ENCODE measurements around the gene ABCC1.
"Not testable (repeated sequence)": the region's sequence is repeated elsewhere in the genome, so short reads cannot be mapped to it uniquely, and the experiment has no call there.

The ABCC1 gene

GRCh38 chr16:16186820-16187219 is 237.4 kb downstream of the ABCC1 start:
- Histone ChIP-seq H3K4me3 (no peak overlapping the region), H4K20me1 (no peaks in the 10 kb centered on the region), H3K9me3 (no peaks in the 10 kb centered on the region), H3K27ac (no peak overlapping the region), H3K4me2 (no peak overlapping the region), H3K36me3 (no peaks in the 10 kb centered on the region), H3K27me3 (no peaks in the 10 kb centered on the region), H3K9ac (no peak overlapping the region), H3K4me1 (peaks cover 19% of the 10 kb centered on the region)
- no peak for TF ChIP-seq Cebpa-rat (IDR thresholded peaks at IDR 0.05)

GRCh38 chr16:16188827-16189226 is 239.4 kb downstream of the ABCC1 start:
- Histone ChIP-seq H3K4me3 (no peak overlapping the region), H3K36me3 (no peaks in the 10 kb centered on the region), H3K9ac (no peak overlapping the region), H4K20me1 (no peaks in the 10 kb centered on the region), H3K4me1 (peaks cover 19% of the 10 kb centered on the region; the same call in 1 of the 2 replicates), H3K27ac (no peak overlapping the region), H3K27me3 (no peaks in the 10 kb centered on the region), H3K4me2 (no peak overlapping the region), H3K9me3 (no peaks in the 10 kb centered on the region)
- TF ChIP-seq Cebpa-rat (IDR thresholded peaks at IDR 0.05), result no peak

- TF ChIP-seq Cebpa-rat (IDR thresholded peaks at IDR 0.05), result no peak
Measured at GRCh38 chr16:16189842-16190241, 240.4 kb downstream of the ABCC1 start.

GRCh38 chr16:16190546-16190945 is 241.1 kb downstream of the ABCC1 start:
- no peak for TF ChIP-seq Cebpa-rat (IDR thresholded peaks at IDR 0.05)
- Histone ChIP-seq H4K20me1 (no peaks in the 10 kb centered on the region), H3K36me3 (no peaks in the 10 kb centered on the region), H3K4me3 (no peak overlapping the region), H3K27ac (no peak overlapping the region), H3K27me3 (no peaks in the 10 kb centered on the region), H3K9me3 (no peaks in the 10 kb centered on the region), H3K4me2 (no peak overlapping the region), H3K9ac (no peak overlapping the region), H3K4me1 (peaks cover 19% of the 10 kb centered on the region; the same call in 1 of the 2 replicates)

More at GRCh38 chr16:16189842-16190241, 240.4 kb downstream of the ABCC1 start:
- H3K9ac ChIP-seq, result no peak overlapping the region
- H3K27ac ChIP-seq, result no peak overlapping the region
- H3K27me3 ChIP-seq, result no peaks in the 10 kb centered on the region
- no peaks in the 10 kb centered on the region for H3K36me3 ChIP-seq
- no peak overlapping the region for H3K4me3 ChIP-seq
- H3K9me3 ChIP-seq, result no peaks in the 10 kb centered on the region
- H3K4me2 ChIP-seq, result no peak overlapping the region
- H3K4me1 ChIP-seq, result peaks cover 19% of the 10 kb centered on the region; the same call in 1 of the 2 replicates
- H4K20me1 ChIP-seq, result no peaks in the 10 kb centered on the region

GRCh38 chr16:16190966-16191365 is 241.6 kb downstream of the ABCC1 start:
- H3K4me1 ChIP-seq, result peaks cover 19% of the 10 kb centered on the region; the same call in 1 of the 2 replicates
- H3K9me3 ChIP-seq, H3K9ac ChIP-seq, H3K4me3 ChIP-seq, H4K20me1 ChIP-seq, H3K36me3 ChIP-seq, H3K27me3 ChIP-seq, H3K27ac ChIP-seq, H3K4me2 ChIP-seq: not testable (repeated sequence)

- H3K9me3 ChIP-seq, result no peaks in the 10 kb centered on the region
- H3K27me3 ChIP-seq, result no peaks in the 10 kb centered on the region
- no peaks in the 10 kb centered on the region for H4K20me1 ChIP-seq
- peak overlapping the region; percentile 16; the same call in 1 of the 2 replicates for H3K4me2 ChIP-seq
- no peak overlapping the region for H3K9ac ChIP-seq
- H3K4me1 ChIP-seq, result peaks cover 19% of the 10 kb centered on the region; the same call in 1 of the 2 replicates
- H3K4me3 ChIP-seq, result no peak overlapping the region
- no peak for TF ChIP-seq Cebpa-rat (IDR thresholded peaks at IDR 0.05)
- H3K27ac ChIP-seq, result no peak overlapping the region
- no peaks in the 10 kb centered on the region for H3K36me3 ChIP-seq
Measured at GRCh38 chr16:16191493-16192167, 242.2 kb downstream of the ABCC1 start.

All from BLaER1 (cell line).